HG03342 (cell line): Measurements from ENCODE around the gene NOP10.
A peak's percentile ranks its signal among the peaks of the same experiment; 100 is the strongest.
"Not testable (repeated sequence)": the region's sequence is repeated elsewhere in the genome, so short reads cannot be mapped to it uniquely, and the experiment has no call there.

Experiments used
- ATAC-seq: cut with Tn5 transposase; IDR thresholded peaks from one replicate; pipeline ENCODE4 v1.9.1; 2021; ENCODE audit warnings: mild to moderate bottlenecking, moderate library complexity; ENCODE audit not compliant: unreplicated experiment

The NOP10 gene

DNA sequence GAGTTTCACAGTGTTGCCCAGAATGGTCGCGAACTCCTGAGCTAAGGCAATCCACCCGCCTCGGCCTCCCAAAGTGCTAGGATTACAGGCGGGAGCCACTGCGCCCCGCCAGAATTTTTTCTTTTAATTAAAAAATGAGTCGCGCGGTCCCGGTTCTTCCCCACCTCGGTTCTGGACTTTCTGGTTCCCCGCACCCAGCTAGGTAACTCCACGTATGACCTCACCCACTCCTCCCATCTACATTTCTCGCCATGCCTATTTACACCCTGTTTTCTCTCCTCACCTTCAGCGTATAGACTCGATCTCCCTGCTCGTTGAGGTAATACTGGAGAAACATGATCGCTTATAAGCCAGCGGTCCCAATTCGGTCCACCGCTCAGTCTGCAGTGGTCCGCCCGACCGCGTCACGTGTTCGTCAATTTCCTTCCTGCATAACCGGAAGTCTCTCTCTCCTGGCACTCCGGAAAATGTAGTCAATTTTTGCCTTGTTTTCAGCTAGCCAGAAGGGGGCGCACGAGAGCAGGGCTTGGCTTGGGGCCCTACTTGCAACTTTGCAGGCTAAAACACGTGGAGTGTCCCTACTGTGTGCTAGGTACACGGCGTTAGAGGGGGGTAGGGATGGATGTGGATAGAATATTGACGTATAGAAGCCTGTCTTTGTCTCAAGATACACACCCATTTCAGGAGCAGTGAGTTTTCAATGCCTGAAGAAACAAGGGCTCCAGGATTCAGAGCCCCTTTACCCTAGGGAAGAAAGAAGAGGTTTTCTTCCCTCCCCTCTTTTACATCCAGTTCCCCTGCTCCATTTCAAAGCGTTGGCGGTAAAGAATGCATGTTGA lies at the start of gene NOP10, which contains the start of gene NUTM1:
NOP10 (minus strand) TSS at position 400 of the 839 bp plus-strand sequence; CDS start at position 337, 63 bp downstream.
NUTM1 (plus strand) TSS at position 579 of the 839 bp plus-strand sequence. CDS start 382 bp downstream, outside the sequence.
- peak; percentile 91 for ATAC-seq

DNA sequence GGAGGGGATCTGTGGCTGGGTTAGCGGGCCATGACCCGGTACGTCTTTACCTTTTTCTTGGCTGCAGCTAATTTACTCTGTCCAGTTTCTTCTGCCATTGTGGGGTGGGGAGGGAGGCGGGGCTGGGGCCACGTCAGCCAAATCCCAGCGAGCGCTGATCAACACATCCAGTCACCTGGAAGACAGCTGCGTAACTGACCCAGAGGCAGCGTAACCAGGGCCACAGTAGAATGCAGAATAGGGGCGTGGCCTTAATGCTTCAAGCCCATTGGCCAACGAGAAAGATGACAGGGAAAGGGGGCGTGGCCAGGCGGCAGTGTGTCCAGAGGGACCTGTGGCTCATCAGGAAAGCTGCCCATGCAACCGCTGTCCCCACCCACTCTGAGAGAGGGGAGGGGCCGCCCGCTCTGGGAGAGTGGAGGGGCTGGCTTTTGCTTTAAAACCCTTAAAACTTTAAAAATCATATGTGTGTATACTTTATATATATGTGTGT lies 46.7 kb upstream of the NOP10 start:
- ATAC-seq: not testable (repeated sequence)

DNA sequence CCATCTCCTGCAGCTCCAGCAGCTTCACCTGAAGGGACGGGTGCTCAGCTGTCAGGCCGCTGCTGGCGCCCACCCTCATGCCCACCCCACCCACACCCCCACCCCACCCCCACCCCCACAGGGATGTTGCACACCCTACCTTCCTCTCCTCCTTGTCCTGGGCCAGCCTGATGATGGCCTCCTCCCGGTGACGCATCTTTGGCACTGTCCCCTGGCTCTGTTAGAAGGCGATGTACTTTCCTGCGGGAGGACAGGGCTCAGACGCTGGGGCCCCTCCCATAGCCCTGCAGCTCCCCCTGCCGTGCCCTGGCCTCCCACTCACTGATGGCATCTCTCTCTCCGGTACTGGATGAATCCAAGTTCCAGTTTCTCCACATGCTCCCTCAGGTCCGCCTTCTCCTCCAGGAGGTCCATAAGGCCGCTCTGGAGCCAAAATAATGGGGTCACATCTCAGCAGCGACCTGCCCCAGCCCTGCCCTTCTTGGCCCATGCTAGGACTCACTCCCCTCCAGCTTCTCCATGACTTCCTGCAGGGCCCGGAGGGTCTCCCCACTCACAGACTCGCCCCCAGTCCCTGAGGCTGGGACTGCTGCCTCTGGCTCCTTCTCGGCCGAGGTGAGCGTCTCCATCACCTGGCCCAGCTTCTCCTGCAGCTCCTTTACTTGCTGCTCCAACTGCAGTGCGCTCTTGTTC lies 39.0 kb upstream of the NOP10 start:
- not testable (repeated sequence) for ATAC-seq

DNA sequence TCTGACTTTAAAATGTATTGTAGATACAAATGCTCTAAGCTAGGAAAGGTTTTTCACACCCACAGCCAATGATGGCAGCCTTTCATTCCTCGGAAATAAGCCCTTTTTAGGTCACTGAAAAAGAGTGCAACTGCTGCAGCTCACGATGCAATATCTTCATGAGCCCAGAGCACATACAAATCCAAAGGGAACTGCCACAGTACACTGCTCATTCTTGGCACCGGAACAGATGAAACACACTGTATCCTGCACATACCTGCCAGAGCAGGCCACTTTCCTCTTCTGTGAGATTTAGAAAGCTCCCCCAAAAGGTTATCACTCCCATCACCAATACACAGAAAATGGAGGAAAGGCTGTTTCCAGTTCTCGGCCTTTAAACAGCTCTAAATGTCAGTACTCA lies 37.6 kb upstream of the NOP10 start:
- ATAC-seq: not testable (repeated sequence)

DNA sequence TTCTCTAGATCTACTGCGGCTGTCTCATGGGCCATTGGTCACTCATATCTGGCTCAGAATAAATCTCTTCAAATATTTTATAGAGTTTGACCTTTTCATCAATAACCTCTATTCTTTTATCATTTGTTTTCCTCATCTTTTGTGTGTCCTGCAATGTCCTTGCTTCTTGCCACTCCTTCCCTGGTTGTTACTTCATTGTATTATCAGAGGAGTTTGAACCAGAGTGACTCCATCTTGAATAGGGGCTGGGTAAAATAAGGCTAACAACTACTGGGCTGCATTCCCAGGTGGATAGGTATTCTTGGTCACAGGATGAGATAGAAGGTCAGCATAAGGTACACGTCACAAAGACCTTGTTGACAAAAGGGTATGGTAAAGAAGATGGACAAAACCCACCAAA lies 33.9 kb upstream of the NOP10 start:
- no peak for ATAC-seq

DNA sequence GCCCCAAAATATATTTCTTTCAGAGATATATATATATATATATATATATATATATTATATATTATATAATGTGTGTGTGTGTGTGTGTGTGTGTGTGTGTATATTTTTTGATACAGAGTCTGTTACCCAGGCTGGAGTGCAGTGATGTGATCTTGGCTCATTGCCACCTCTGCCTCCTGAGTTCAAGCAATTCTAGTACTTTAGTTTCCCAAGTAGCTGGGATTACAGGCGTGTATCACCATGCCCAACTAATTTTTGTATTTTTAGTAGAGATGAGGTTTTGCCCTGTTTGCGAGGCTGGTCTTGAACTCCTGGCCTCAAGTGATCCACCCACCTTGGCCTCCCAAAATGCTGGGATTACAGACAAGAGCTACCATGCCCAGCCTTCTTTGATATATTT lies 32.6 kb upstream of the NOP10 start:
- ATAC-seq: not testable (repeated sequence)

DNA sequence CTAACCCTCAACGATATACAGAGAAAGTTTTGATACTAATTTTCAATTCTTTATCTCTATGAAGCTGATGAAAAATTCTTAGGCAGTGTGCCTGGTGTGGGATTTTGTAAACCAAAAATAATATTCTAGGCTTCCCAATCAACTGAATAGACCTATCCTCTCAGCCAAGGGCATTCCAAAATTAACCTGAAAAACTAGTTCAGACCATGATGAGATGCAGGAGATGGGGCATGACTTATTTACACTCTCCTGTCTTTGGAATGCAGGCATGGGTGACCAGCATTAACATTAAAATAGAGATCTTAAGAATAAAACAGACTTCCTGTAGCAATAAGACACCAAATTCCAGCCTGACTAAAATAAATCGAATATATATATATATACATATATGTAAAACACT lies 31.9 kb upstream of the NOP10 start:
- ATAC-seq: no peak

DNA sequence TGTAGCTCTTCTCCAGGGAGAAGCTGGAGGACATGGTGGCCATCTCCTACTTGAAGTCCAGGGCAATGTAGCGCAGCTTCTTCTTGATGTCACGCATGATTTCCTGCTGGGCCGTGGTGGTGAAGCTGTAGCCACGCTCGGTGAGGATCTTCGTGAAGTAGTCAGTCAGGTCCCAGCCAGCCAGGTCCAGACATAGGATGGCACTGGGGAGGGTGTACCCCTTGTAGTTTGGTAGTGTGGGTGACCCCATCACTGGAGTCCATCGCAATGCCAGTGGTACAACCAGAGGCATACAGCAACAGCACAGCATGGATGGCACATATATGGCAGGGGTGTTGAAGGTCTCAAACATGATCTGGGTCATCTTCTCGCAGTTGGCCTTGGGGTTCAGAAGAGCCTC lies 31.0 kb upstream of the NOP10 start:
- ATAC-seq: no peak

DNA sequence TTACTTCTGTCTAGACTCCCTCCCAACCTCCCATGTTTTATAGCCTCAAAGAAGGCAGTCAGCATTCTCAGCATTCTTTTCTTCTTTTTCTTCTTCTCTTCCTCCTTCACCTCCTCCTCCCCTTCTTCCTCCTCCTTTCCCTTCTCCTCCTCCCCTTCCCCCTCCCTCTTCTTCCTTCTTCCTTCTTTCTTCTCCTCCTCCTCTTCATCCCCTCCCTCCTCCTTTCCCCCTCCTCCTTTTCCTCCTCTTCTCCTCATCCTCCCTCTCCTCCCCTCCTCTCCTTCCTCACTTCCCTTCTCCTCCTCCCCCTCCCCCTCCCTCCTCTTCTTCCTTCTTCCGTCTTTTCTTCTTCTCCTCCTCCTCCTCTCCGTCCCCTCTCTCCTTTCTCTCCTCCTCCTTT lies 27.7 kb upstream of the NOP10 start:
- no peak for ATAC-seq

DNA sequence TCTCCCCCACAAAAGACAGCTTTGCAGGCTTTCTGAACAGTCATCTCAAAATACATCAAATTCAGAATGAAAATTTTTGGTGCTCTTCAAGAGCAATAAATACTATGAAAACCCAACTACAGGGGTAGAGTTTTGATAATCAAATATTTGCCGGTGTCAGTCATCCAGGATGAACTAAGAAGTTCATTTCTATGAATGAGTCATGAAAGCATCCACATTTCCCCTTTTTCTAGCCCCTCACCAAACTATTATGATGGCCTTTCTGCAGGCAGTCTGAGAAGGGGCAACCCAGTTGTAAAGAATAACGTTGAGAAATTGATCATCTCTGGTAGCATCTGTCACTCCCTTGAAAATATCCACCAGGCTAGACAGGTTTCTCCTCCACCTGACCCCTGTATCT lies 27.2 kb upstream of the NOP10 start:
- ATAC-seq: no peak

DNA sequence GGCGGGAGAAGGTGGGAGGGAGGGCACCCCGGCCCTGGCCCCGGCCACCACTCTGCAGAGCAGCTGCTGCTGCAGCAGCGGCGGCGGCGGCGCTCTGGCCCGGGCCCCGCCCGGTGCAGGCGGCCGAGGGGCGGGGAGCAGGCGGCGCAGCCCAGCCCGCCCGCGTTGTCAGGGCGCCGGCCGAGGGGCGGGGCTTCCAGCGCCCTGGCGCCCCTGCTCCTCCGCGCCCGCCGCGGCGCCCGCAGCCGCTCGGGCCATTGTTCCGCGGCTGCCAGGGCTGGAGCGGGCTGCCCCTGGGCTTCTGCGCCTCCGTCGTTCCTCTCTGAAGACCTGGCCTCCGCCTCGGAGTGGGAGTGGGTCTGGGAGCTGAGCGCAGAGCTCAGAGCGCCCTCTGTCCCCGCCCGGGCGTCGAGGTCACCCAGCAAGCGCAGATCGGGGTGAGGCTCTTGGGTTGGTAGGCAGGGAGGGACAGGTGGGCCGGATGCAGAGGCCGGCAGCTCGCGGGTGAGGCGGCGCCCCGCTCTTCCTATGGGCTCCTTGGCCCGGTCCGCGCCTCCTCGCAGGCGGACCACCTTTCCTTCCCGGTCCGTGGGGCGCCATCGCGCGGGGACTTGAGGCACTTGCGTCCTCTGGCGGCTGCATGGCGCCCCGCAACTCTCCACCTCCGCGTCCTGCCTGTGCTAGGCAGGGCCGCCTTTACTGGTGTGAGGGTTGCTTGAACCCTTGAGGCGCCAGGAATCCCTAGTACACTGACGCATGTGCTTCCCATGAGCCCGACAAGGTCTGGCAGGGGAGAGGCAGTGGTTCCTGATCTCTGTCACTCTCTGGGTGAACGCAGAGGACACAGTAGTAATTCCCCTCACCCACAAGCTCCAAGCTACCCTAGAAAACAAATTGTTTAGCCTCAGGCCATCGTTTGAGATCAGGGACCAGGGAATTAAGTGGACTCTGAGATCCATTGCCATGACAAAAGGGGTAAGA lies 24.5 kb upstream of the NOP10 start, which contains the start of gene LPCAT4:
LPCAT4 (minus strand) TSS at position 96 of the 981 bp plus-strand sequence. CDS start 96 bp downstream, outside the sequence.
- peak; percentile 74 for ATAC-seq

DNA sequence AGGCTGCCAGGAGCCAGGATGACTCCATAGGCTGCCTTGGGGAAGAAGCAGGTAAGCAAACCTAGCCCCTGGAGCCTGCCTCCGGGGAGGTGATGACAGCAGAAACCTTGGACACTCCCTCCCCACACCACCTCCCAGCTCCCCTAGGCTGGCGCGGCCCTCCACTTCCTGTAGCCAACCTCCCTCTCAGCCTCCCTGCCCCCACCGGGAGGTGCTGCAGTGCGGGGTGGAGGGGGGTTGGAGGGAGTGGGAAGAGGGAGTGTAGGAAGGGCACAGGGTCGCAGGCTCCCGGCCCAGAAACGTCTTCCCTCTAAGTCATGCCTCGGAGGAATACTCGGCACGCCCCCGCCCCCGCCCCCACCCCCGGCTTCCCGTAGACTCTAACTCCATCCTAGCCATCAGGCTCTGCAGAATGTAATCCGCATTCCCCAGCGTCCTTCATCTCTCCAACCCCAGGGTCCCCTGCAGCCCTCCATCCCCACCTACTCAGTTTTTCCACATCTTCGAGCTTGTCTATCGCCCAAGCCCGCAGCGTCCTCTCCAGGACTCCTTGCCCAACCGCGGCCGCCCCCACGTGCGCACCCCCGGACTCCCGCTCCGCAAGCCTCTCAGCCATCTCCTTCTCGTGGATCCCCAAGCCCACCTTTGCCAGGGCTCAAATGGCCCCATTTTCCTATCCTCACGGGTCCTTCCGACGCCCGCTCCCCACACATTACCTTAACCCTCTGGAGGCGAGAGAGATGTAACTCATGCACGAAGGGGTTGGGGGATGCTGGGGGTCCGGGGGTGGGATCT lies 23.5 kb upstream of the NOP10 start:
- no peak for ATAC-seq

DNA sequence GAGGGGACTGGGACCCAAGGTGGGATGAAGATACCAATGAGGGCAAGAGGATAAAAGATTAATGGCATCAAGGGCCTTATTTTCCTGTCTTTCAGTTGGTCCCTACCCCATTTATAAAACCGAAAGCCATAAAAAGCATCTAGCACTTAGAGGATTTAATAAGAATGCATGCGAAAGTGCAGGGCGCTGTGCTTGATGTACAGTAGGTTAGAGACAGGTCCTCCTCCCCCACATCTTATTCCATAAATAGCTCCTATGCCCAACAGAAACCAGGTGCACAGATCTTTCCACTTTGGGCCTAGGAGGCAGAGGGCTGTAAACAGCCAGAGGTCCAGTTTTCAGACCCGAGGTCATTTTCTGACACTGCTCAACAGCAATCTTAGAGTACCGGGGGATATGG lies 22.9 kb upstream of the NOP10 start:
- no peak for ATAC-seq

DNA sequence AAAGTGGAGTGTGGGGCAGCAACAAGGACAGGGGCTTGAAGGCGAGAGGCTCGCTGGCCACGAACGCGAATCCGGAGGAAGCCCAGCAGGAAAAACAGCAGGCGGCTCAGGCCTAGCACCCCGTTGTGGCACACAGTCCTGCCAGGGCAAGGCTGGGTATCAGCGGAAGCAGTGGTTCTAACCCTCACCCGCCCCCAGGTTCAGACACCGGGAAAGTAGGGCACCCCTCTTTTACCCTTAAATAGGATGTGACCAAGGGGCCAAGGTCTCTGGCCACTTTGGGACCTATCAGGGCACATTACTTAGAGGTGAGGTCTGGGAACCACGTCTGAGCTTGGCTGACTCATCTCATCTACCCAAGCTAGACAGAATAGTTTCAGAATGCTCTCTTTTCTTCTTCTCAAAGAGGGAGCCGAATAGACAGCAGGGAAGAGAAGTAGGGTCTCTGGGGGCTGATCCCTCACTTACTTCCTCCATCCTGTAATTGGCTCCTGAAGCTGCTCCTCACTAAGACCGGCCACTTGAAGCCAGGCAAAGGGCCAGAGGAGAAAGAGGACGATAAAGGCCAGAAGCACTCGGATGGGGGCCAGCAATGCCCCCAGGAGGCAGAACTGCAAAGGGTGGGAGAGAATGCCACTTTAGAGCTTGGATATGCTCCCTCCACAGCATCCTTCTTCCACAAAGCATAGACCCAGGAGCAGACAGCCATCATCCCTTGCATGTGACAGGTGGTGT lies 22.3 kb upstream of the NOP10 start:
- no peak for ATAC-seq

DNA sequence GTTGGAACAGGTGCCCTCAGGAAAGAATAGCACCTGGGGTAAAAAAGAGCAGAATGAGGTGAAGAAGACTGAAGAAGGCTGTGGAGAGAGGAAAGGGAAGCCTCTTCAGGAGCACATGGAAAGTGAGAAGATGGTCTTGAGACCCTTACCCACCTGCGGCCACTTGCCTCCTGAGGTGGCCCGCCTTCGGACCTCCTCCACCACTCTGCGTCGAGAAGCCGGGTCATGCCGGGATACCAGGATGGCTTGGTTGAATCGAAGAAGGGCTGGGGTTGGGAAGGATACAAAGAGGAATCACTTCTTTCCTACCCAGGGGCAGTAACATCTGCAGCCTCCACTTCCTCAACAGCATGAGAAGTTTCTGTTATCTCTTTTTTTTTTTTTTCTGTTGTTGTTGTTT lies 21.1 kb upstream of the NOP10 start:
- ATAC-seq: no peak

DNA sequence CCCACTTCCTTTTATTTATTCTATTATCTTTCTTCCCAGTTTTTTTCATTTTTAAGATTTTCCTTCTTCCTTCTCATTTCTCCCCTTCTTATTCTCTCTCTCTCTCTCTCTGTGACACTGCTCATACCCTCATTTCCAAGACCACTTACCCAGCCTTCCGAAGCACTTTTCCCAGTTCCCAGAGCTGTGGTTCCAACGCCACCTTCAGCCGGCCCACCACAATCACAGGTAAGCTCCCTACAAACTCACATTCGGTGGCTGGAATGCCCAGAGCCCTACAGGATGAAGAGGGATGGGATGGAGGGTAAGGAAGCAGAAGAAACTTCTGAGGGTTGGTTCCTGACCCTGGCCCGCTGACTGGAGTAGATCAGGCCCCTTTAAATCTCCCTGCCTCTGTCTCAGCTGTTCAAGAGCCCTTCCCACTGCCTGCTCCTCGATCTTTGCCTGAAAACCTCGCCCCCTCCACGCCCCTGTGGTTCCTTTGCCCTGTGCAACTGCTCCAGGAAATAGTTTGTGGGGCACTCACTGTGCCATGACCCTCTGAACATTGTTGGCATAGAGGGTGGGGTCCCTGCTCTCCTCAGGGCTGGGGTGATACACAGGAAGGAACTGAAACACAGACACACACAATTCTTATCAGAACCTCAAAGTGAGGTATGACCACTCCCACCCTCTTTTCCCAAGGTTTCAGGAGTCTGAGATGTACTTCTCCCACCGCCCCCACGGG lies 19.3 kb upstream of the NOP10 start:
- ATAC-seq: no peak

DNA sequence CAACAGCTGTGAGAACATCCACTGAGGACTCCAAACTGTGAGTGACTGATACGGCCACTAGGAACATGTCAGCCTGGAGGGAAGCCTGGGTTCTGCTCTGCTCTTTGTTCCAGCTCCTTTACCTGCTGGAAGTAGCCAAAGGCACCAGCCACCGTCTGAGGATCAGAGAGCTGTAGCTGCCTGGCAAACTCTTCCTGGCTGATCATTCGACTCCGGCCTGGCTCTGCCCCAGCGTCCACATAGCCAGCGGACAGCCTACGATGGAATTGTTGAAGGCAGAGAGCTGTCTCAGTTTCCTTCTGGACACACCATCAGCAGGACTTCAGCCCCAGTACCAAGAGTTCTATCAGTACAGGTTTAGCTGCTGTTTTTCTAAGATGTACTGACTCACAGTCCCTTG lies 18.3 kb upstream of the NOP10 start:
- ATAC-seq: no peak

DNA sequence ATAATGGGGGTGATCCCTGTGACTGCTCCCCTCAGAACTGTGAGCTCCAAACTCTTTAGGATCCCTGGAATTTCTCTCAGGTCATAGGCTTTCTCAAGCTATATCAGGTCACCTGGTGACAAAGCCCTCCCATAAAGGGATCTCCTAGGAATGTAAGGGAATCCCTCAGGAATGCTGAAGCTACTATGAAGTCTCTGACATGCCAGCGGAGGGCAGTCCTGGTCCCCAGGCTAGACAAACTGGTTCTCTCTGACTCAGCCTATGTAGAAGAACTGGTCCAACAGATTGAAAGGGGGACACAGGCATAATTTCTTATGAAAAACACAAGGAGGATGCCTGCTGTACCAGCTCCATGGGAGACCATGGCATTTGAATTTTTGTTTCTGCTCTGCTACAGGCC lies 17.4 kb upstream of the NOP10 start:
- no peak for ATAC-seq
